Natural killer cell (primary cell): ENCODE measurements around the gene FUT2. TPM values are rescaled to one million over a fixed set of nuclear protein-coding genes. Genes with fewer than 3 reads are reported as not detected.

Experiments used
- ATAC-seq, 3 donors: fragments of 150-1000 bp in 2 of 3; fragments of 200-7000 bp in 1 of 3; cut with Tn5 transposase; 1 replicate in 1 of 3; 2 replicates in 2 of 3; pipeline ENCODE4 v1.10.0; 2021; ENCODE audit warnings: mild to moderate bottlenecking in 2 of 3, moderate library complexity in 2 of 3
- DNase-seq, 2 donors: peaks; one replicate each; pipeline versions ENCODE4 v3.0.0 to v3.0.0-alpha.2; 2013 to 2021; ENCODE audit warnings: mixed read lengths in 1 of 2
- H3K27ac ChIP-seq: one replicate; pipeline ENCODE4 v1.5.1; 2013; ENCODE audit warnings: mild to moderate bottlenecking, low read length
- H3K27me3 ChIP-seq: one replicate; pipeline ENCODE4 v1.6.1; 2013; ENCODE audit warnings: low read length; ENCODE audit not compliant: control insufficient read depth, insufficient read depth
- H3K36me3 ChIP-seq: one replicate; pipeline ENCODE4 v1.6.1; 2013; ENCODE audit warnings: low read length; ENCODE audit not compliant: control insufficient read depth, insufficient read depth
- H3K4me1 ChIP-seq: one replicate; pipeline ENCODE4 v1.6.1; 2013; ENCODE audit warnings: low read length; ENCODE audit not compliant: control insufficient read depth, insufficient read depth
- H3K4me3 ChIP-seq: one replicate; pipeline ENCODE4 v1.5.1; 2013; ENCODE audit warnings: low read length
- H3K9me3 ChIP-seq: one replicate; pipeline ENCODE4 v1.6.1; 2013; ENCODE audit warnings: low read length; ENCODE audit not compliant: control insufficient read depth, insufficient read depth
- H3K27ac Mint-ChIP-seq, 2 donors: one replicate each; pipeline ENCODE4 v1.8.0; 2022; ENCODE audit warnings: mild to moderate bottlenecking in 2 of 2, mixed read lengths in 2 of 2, moderate library complexity in 1 of 2
- H3K27me3 Mint-ChIP-seq, 2 donors: one replicate each; pipeline ENCODE4 v1.8.0; 2022; ENCODE audit warnings: low read depth in 2 of 2, mixed read lengths in 2 of 2
- H3K36me3 Mint-ChIP-seq: one replicate; pipeline ENCODE4 v1.8.0; 2022; ENCODE audit warnings: mixed read lengths
- H3K4me1 Mint-ChIP-seq, 2 donors: one replicate each; pipeline ENCODE4 v1.8.0; 2022; ENCODE audit warnings: mixed read lengths in 2 of 2
- H3K4me3 Mint-ChIP-seq: one replicate; pipeline ENCODE4 v1.8.0; 2022; ENCODE audit warnings: mild to moderate bottlenecking, moderate library complexity, mixed read lengths
- H3K9me3 Mint-ChIP-seq, 2 donors: one replicate each; pipeline ENCODE4 v1.8.0; 2022; ENCODE audit warnings: mixed read lengths in 2 of 2
- WGBS: methylation state at CpG from one replicate; pipeline ENCODE4 v1.1.7; 2013; ENCODE audit warnings: missing lambda C conversion rate; ENCODE audit not compliant: insufficient coverage; 5-methylcytosine and 5-hydroxymethylcytosine counted together
- intact Hi-C: fragments of 100-400 bp; cut with micrococcal nuclease; formaldehyde crosslinking; loops from one replicate; pipeline ENCODE4 v1.14.2; 2022
- total RNA-seq, 4 donors: library from RNA; stranded (reverse); fragments of 120-200 nt in 1 of 4; gene quantifications; one replicate each; pipeline versions ENCODE4 v1.2.3 to v1.2.4, GENCODE V29; 2013 to 2022
- TF ChIP-seq, protein P1 (sequence below): fragments of 200-600 bp; IDR thresholded peaks from one replicate; pipeline ENCODE4 v1.8.0; 2022; ENCODE audit warnings: antibody characterized with exemption

FUT2 gene
- total RNA-seq, 3 donors from 2014 or later (not counting 1 experiment from before 2014, with no cell fraction given): not detected

DNA sequence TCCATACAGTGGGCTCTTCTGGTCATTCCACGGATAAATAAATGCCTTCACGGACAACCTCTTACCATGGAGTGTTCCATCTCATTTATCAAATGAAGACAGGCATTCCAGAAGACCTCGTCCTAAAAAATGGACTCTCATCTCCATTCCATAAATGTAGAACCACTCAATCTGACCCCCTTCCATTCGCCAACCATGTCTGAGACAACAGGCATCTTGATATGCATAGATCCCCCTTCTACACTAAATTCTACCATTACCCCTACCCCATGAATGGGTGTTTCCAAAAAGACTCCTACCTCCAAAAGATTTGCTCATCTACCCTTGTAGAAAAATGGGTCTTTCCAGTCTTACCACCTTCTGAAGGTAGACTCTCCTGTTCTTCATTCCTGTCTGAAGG lies 35.7 kb downstream of the FUT2 start:
- no peaks in the 10 kb centered on the region for H3K36me3 Mint-ChIP-seq
- H3K4me1 ChIP-seq: peaks cover 6% of the 10 kb centered on the region
- H3K27me3 Mint-ChIP-seq: peaks cover 14 to 21% of the 10 kb centered on the region in 2 donors
- H3K4me3 ChIP-seq: no peak overlapping the region
- H3K4me3 Mint-ChIP-seq: no peak overlapping the region
- no peak overlapping the region for H3K27ac ChIP-seq
- WGBS: 92% methylated on average over 4 of the region's 4 CpGs
- H3K27me3 ChIP-seq: no peaks in the 10 kb centered on the region
- intact Hi-C loops: no loop called here
- peaks cover 5 to 6% of the 10 kb centered on the region in 2 donors for H3K4me1 Mint-ChIP-seq
- ATAC-seq (no peak), DNase-seq (no peak)
- no peak overlapping the region for H3K27ac Mint-ChIP-seq
- H3K9me3 ChIP-seq: no peaks in the 10 kb centered on the region
- TF ChIP-seq, protein P1, sequence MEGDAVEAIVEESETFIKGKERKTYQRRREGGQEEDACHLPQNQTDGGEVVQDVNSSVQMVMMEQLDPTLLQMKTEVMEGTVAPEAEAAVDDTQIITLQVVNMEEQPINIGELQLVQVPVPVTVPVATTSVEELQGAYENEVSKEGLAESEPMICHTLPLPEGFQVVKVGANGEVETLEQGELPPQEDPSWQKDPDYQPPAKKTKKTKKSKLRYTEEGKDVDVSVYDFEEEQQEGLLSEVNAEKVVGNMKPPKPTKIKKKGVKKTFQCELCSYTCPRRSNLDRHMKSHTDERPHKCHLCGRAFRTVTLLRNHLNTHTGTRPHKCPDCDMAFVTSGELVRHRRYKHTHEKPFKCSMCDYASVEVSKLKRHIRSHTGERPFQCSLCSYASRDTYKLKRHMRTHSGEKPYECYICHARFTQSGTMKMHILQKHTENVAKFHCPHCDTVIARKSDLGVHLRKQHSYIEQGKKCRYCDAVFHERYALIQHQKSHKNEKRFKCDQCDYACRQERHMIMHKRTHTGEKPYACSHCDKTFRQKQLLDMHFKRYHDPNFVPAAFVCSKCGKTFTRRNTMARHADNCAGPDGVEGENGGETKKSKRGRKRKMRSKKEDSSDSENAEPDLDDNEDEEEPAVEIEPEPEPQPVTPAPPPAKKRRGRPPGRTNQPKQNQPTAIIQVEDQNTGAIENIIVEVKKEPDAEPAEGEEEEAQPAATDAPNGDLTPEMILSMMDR: no peak
- no peaks in the 10 kb centered on the region for H3K36me3 ChIP-seq
- peaks cover 2% of the 10 kb centered on the region in 2 donors for H3K9me3 Mint-ChIP-seq

- intact Hi-C loops: loop anchor here (5.0 kb wide), 1 partner anchor 87 kb away; the partner anchor contains the start of gene CA11
- Mint-ChIP-seq H3K4me1 (peaks cover 0 to 8% of the 10 kb centered on the region in 2 donors), H3K27me3 (peaks cover 14 to 21% of the 10 kb centered on the region in 2 donors), H3K27ac (no peak overlapping the region), H3K9me3 (no peaks in the 10 kb centered on the region), H3K36me3 (no peaks in the 10 kb centered on the region), H3K4me3 (no peak overlapping the region)
- TF ChIP-seq, protein P1: no peak
- H3K36me3 ChIP-seq: no peaks in the 10 kb centered on the region
- peaks cover 8% of the 10 kb centered on the region for H3K4me1 ChIP-seq
- H3K9me3 ChIP-seq: no peaks in the 10 kb centered on the region
- no peak overlapping the region for H3K4me3 ChIP-seq
- no peaks in the 10 kb centered on the region for H3K27me3 ChIP-seq
- WGBS: 97% methylated on average over 9 of the region's 9 CpGs
- ATAC-seq (no peak), DNase-seq (no peak)
- no peak overlapping the region for H3K27ac ChIP-seq
Measured at GRCh38 chr19:48734625-48735024, 38.9 kb downstream of the FUT2 start.

GRCh38 chr19:48735031-48735615 lies 39.4 kb downstream of the FUT2 start:
- Mint-ChIP-seq H3K9me3 (no peaks in the 10 kb centered on the region), H3K36me3 (no peaks in the 10 kb centered on the region), H3K4me1 (peaks cover 0 to 13% of the 10 kb centered on the region in 2 donors), H3K4me3 (no peak overlapping the region), H3K27ac (no peak overlapping the region), H3K27me3 (peaks cover 14 to 21% of the 10 kb centered on the region in 2 donors)
- 98% methylated on average over 37 of the region's 38 CpGs for WGBS
- H3K4me3 ChIP-seq: no peak overlapping the region
- H3K36me3 ChIP-seq: no peaks in the 10 kb centered on the region
- DNase-seq (no peak), ATAC-seq (no peak)
- TF ChIP-seq, protein P1: no peak
- H3K9me3 ChIP-seq: no peaks in the 10 kb centered on the region
- peaks cover 13% of the 10 kb centered on the region for H3K4me1 ChIP-seq
- intact Hi-C loops: loop anchor here (5.0 kb wide), 1 partner anchor 88 kb away; the partner anchor contains the start of gene CA11
- H3K27ac ChIP-seq: no peak overlapping the region
- H3K27me3 ChIP-seq: peaks cover 5% of the 10 kb centered on the region
